GM21381 (cell line): ENCODE results near the gene STAT6.

Experiments
- ATAC-seq: cut with Tn5 transposase; IDR thresholded peaks from one replicate; pipeline ENCODE4 v1.9.1; 2021; ENCODE audit warnings: mild to moderate bottlenecking, moderate library complexity; ENCODE audit not compliant: unreplicated experiment

STAT6 gene

DNA sequence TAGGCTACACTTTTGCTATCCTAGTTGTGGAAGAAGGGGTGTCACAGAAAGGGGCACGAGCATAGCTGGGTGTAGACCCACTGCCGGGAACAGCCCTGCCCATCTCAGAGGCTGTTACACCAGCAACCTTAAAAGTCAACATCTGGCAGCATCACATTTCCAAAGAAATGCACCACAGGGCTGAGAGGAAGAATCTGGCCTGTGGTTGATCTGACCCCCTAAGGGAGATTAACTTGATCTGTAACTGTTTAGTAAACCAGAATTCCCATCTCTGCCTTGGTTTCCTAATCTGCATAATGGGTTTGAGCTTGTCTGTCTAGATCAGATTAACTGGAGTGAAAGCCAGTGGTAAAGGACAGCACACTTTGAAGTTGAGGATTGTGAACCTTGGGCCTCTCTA, 34.9 kb upstream of the STAT6 start:
- ATAC-seq, result no peak

- ATAC-seq, result no peak
Measured at GRCh38 chr12:57145460-57146059, 34.4 kb upstream of the STAT6 start.

DNA sequence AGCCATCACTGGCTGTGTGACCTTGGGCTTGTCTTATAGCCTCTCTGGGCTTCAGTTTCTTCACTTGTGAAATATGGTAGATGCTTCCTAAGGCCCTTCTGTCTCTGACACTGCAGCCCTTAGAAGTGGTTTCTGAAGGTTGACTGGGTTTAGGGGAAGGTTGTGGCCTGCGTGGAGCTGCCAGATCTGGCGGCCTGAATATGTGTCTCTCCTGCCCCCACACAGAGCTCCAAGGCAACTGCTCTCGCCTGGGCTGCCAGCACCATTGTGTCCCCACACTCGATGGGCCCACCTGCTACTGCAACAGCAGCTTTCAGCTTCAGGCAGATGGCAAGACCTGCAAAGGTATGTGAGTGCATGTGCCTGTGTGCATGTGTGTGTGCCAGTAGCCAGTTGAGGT, 32.3 kb upstream of the STAT6 start:
- ATAC-seq, result no peak

DNA sequence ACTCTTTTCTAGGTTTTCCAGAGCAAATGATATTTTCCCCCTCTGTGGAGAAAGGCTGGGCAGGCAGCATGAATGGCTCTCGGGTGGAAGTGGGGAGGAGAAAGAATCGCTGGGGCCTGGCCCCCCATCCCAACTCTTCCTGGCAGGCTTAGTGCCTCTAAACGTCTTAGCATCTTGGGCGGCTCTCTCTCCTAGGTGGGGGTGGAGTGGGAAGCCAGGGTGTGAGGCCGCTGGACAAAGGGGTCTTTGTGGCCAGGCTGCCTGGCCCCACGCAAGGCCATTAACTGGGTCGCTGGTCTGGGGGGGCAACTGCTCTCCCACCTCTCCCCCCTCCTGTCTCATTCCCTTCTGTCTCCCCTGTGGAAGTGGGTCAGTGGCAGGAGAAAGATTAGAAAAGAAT, 31.6 kb upstream of the STAT6 start:
- no peak for ATAC-seq

GRCh38 chr12:57142121-57142520, 31.0 kb upstream of the STAT6 start:
- no peak for ATAC-seq

- no peak for ATAC-seq
Measured at GRCh38 chr12:57141249-57141648, 30.1 kb upstream of the STAT6 start.

GRCh38 chr12:57139796-57140649, 28.9 kb upstream of the STAT6 start:
- ATAC-seq, result no peak

GRCh38 chr12:57138526-57139272, 27.5 kb upstream of the STAT6 start:
- no peak for ATAC-seq

- ATAC-seq, result no peak
Measured at GRCh38 chr12:57135527-57136326, 24.6 kb upstream of the STAT6 start.

DNA sequence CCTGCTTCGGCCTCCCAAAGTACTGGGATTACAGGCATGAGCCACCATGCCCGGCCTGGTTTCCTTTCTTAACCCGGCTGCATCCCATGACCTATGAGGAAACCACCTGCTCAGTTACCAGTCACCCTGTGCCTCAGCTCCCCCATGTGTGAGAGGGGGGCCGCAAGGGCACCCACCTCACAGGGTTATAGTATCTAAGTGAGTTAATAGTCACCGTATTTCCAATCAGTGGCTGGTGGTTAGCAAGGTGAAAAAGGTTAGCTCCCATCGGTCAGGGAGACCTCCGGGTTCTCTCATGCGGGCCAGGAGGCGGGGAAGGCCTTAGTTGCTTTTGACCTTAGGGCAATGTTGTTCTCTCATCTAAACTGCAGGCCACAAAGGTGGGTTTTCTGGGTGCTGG, 23.8 kb upstream of the STAT6 start:
- ATAC-seq, result no peak

- ATAC-seq, result no peak
Measured at GRCh38 chr12:57133916-57134315, 22.8 kb upstream of the STAT6 start.

DNA sequence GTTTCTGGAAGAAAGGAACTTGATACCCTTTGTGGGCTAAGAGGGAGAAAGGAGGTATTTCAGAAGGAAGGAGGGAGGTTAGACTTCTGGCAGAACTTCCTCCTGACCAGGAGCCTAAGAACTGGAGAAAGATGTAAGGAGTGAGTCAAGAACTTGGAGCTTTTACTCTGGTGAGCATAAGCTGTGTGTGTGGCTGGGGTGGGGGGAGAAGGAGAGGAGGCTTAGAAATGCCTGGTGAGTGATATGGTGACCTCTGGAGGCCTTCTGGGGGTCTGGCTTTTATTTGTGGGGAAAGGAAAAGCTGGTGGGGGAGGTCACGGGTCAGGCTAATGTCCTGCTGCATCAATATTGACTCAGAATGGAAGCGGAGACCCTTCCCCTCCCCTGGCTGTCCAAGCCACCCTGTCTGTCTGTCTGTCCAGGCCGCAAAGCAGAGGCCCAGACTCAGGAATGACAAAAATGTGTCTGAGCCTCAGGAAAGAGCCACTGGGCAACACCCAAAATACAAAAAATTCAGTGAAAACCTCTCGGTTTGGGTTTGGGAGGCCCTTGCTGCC, 21.9 kb upstream of the STAT6 start:
- no peak for ATAC-seq

DNA sequence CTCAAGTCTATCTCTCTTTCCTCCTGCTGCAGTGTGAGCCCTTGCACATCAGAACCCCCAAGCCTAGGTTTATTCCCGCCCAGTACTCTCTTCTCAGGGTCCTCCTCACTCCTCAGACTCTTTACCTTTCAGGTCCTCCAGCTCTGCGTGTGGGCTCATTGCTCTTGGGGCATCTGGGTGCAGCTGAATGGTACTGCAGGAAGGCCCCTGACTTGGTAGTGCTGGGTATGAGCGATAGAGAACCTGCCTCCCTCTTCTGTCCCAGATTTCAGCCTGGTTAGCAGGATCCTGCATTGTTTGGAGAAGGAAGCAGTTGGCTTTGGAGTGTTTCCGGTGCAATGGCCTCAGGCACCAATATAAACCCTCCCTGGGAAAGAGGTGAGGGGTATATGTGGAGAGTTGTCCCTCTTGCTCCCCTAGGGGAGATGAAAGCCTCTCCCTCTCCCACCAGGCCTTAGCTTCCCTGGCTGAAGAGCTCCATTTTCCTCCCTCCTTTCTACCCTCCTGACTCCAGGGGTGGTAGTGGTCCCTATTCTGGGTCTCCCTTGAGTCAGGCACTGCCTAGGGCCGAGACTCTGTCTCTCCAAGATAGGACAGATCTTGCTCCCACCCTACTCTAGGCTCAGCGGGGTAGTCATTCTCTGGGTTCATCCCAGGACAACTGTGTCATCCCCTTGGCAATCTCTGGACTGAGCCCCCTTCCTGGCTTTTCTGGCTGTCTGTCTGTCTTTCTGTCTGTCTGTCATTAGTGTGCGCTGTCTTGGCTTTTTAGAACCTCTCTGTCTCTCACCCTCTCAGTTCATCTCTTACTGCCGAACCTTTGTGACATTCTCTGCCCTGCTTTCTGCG, 21.0 kb upstream of the STAT6 start:
- no peak for ATAC-seq

GRCh38 chr12:57130941-57131340, 19.8 kb upstream of the STAT6 start:
- ATAC-seq, result no peak

- ATAC-seq, result no peak
Measured at GRCh38 chr12:57129889-57130288, 18.7 kb upstream of the STAT6 start.

- no peak for ATAC-seq
Measured at GRCh38 chr12:57129321-57129842, 18.2 kb upstream of the STAT6 start.

DNA sequence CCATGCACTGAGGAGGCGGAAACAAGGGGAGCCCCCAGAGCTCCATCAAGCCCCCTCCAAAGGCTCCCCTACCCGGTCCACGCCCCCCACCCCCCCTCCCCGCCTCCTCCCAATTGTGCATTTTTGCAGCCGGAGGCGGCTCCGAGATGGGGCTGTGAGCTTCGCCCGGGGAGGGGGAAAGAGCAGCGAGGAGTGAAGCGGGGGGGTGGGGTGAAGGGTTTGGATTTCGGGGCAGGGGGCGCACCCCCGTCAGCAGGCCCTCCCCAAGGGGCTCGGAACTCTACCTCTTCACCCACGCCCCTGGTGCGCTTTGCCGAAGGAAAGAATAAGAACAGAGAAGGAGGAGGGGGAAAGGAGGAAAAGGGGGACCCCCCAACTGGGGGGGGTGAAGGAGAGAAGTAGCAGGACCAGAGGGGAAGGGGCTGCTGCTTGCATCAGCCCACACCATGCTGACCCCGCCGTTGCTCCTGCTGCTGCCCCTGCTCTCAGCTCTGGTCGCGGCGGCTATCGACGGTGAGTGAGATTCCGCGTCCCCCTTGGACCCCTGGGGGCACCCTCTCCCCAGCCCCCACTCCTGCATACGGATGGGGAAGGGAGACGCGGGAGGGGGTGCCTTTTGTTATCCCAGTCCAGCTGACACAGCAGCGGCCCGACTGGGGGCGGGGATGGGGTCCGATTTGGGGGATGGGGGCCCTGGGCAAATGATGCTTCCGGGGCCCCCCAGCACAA, 17.5 kb upstream of the STAT6 start:
- no peak for ATAC-seq

GRCh38 chr12:57127726-57128518, 16.8 kb upstream of the STAT6 start, which contains the start of gene LRP1:
Gene LRP1 (plus strand): TSS chr12:57128483. CDS start chr12:57128965, 482 bp downstream.
- ATAC-seq, result no peak
